HUES6 (cell line): ENCODE results near the gene CUX1.
A peak's percentile ranks its signal among the peaks of the same experiment; 100 is the strongest.

Source experiments
- H3K27ac ChIP-seq: 2 replicates; pipeline ENCODE4 v1.7.0; 2013; ENCODE audit warnings: low read depth, mild to moderate bottlenecking, low read length, inconsistent platforms
- H3K27me3 ChIP-seq: 2 replicates; pipeline ENCODE4 v1.6.1; 2013; ENCODE audit warnings: low read length; ENCODE audit not compliant: control insufficient read depth, insufficient read depth
- H3K36me3 ChIP-seq: 2 replicates; pipeline ENCODE4 v1.6.1; 2013; ENCODE audit warnings: low read length; ENCODE audit not compliant: control insufficient read depth, insufficient read depth
- H3K4me1 ChIP-seq: 2 replicates; pipeline ENCODE4 v1.6.1; 2013; ENCODE audit warnings: low read length; ENCODE audit not compliant: control insufficient read depth, insufficient read depth
- H3K4me3 ChIP-seq: 2 replicates; pipeline ENCODE4 v1.5.1; 2013; ENCODE audit warnings: low read depth, low read length
- H3K9ac ChIP-seq: one replicate; pipeline ENCODE4 v1.6.1; 2013; ENCODE audit warnings: mild to moderate bottlenecking, low read length
- H3K9me3 ChIP-seq: 2 replicates; pipeline ENCODE4 v1.6.1; 2013; ENCODE audit warnings: low read depth, low read length; ENCODE audit not compliant: control insufficient read depth, insufficient read depth

Gene CUX1

GRCh38 chr7:102201576-102201975 lies 384.1 kb downstream of the CUX1 start:
- H3K4me3 ChIP-seq: no peak overlapping the region
- peaks cover 97% of the 10 kb centered on the region for H3K36me3 ChIP-seq
- no peaks in the 10 kb centered on the region for H3K27me3 ChIP-seq
- H3K9ac ChIP-seq: no peak overlapping the region
- no peaks in the 10 kb centered on the region for H3K9me3 ChIP-seq
- no peaks in the 10 kb centered on the region for H3K4me1 ChIP-seq
- H3K27ac ChIP-seq: no peak overlapping the region

- Histone ChIP-seq H3K9ac (no peak overlapping the region), H3K27me3 (no peaks in the 10 kb centered on the region), H3K4me1 (no peaks in the 10 kb centered on the region), H3K36me3 (peaks cover 97% of the 10 kb centered on the region), H3K9me3 (no peaks in the 10 kb centered on the region), H3K27ac (no peak overlapping the region), H3K4me3 (no peak overlapping the region)
These were observed 385.1 kb downstream of the CUX1 start for GRCh38 chr7:102202556-102202955.

GRCh38 chr7:102203218-102203617 lies 385.8 kb downstream of the CUX1 start:
- Histone ChIP-seq H3K4me3 (no peak overlapping the region), H3K27me3 (no peaks in the 10 kb centered on the region), H3K4me1 (no peaks in the 10 kb centered on the region), H3K36me3 (peaks cover 97% of the 10 kb centered on the region), H3K9ac (no peak overlapping the region), H3K27ac (no peak overlapping the region), H3K9me3 (no peaks in the 10 kb centered on the region)

- Histone ChIP-seq H3K9ac (peak overlapping the region; percentile 12), H3K27me3 (no peaks in the 10 kb centered on the region), H3K9me3 (no peaks in the 10 kb centered on the region), H3K36me3 (peaks cover 94% of the 10 kb centered on the region), H3K4me3 (no peak overlapping the region), H3K27ac (no peak overlapping the region), H3K4me1 (no peaks in the 10 kb centered on the region)
These were observed 386.8 kb downstream of the CUX1 start for GRCh38 chr7:102204212-102204611.

GRCh38 chr7:102205915-102206314 lies 388.5 kb downstream of the CUX1 start:
- Histone ChIP-seq H3K27me3 (no peaks in the 10 kb centered on the region), H3K27ac (no peak overlapping the region), H3K9me3 (no peaks in the 10 kb centered on the region), H3K36me3 (peaks cover 90% of the 10 kb centered on the region), H3K4me1 (no peaks in the 10 kb centered on the region), H3K4me3 (no peak overlapping the region), H3K9ac (no peak overlapping the region)

GRCh38 chr7:102208826-102209225 lies 391.4 kb downstream of the CUX1 start:
- H3K36me3 ChIP-seq: peaks cover 79% of the 10 kb centered on the region
- no peak overlapping the region for H3K9ac ChIP-seq
- H3K4me3 ChIP-seq: no peak overlapping the region
- no peaks in the 10 kb centered on the region for H3K4me1 ChIP-seq
- no peak overlapping the region for H3K27ac ChIP-seq
- no peaks in the 10 kb centered on the region for H3K27me3 ChIP-seq
- H3K9me3 ChIP-seq: no peaks in the 10 kb centered on the region

DNA sequence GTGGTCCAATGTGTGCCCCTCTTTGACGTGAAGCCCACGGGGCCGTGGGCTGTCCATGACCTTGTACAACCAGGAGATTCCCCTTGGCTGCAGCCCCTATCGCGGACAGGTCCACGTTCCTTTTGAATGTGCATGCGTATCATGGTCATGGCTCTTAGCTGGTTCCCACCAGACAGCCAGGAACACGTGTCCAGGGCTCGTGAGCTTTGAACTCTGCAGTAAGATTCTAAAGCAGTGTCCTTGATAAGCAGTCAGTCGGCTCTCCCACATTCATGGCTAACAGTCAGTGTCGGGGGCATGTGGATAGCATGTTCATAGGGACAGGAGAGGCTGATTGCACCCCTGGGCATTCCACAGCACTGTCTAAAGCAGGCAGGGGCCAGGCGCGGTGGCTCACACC lies 393.4 kb downstream of the CUX1 start:
- H3K9ac ChIP-seq: no peak overlapping the region

GRCh38 chr7:102211590-102212550 lies 394.4 kb downstream of the CUX1 start:
- H3K9ac ChIP-seq: no peak overlapping the region
- no peak overlapping the region for H3K4me3 ChIP-seq
- H3K36me3 ChIP-seq: peaks cover 69% of the 10 kb centered on the region
- no peaks in the 10 kb centered on the region for H3K27me3 ChIP-seq
- H3K9me3 ChIP-seq: no peaks in the 10 kb centered on the region
- no peaks in the 10 kb centered on the region for H3K4me1 ChIP-seq
- no peak overlapping the region for H3K27ac ChIP-seq

More for the DNA sequence above, 393.4 kb downstream of the CUX1 start:
- H3K36me3 ChIP-seq: peaks cover 71% of the 10 kb centered on the region
- H3K27ac ChIP-seq: no peak overlapping the region
- H3K27me3 ChIP-seq: no peaks in the 10 kb centered on the region
- no peaks in the 10 kb centered on the region for H3K9me3 ChIP-seq
- H3K4me3 ChIP-seq: no peak overlapping the region
- no peaks in the 10 kb centered on the region for H3K4me1 ChIP-seq

DNA sequence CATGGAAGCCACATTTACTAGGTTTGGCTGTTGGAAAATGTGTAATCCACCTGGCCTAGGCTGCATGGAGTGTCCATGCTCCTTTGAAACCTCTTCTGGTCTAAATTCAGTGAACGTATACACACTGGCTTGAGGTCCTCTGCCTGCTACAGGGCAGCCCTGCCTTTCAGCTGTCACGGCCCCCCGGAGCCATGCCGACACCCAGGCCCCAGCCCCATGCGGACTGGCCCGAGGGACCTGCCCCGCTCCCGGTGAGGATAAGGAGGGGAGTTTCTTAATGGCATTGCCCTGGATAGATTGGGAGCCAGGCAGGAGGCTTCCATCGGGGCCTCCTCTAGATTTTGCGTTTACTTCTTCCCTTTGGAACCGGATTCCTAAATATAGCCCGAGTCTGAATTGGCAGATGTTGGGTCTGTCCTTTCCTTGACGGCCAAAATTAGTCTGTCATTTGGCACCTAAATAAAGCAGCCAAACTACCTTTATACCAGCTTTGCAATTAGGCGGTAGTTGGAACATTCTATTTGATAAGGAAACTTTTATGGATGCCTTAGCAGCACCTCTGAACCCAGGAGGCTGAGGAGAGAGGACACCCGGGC lies 397.1 kb downstream of the CUX1 start:
- Histone ChIP-seq H3K9me3 (no peaks in the 10 kb centered on the region), H3K36me3 (peaks cover 56% of the 10 kb centered on the region), H3K4me3 (no peak overlapping the region), H3K27me3 (no peaks in the 10 kb centered on the region), H3K9ac (no peak overlapping the region), H3K4me1 (no peaks in the 10 kb centered on the region), H3K27ac (no peak overlapping the region)

- Histone ChIP-seq H3K9me3 (no peaks in the 10 kb centered on the region), H3K27ac (no peak overlapping the region), H3K4me1 (no peaks in the 10 kb centered on the region), H3K4me3 (no peak overlapping the region), H3K36me3 (peaks cover 53% of the 10 kb centered on the region), H3K27me3 (no peaks in the 10 kb centered on the region), H3K9ac (no peak overlapping the region)
These were observed 397.8 kb downstream of the CUX1 start for GRCh38 chr7:102215256-102215655.

DNA sequence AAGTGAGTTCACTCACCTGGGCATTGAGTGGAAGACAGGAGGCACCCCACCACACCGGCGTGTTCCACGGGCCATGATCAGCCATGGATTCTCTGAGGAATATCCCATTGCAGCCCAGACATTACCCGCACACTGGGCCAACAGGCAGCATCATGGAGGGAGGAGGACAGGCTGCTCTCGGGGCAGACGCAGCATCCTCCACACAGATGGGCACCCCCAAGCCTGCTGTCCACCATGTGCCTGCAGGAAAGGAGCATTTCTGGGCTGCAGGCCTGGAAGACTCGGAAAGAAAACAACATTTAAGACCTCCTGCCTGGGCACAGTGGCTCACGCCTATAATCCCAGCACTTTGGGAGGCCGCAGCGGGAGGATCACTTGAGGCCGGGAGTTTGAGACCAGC lies 398.3 kb downstream of the CUX1 start:
- Histone ChIP-seq H3K36me3 (peaks cover 49% of the 10 kb centered on the region), H3K4me3 (no peak overlapping the region), H3K27me3 (no peaks in the 10 kb centered on the region), H3K27ac (no peak overlapping the region), H3K9ac (no peak overlapping the region), H3K9me3 (no peaks in the 10 kb centered on the region), H3K4me1 (no peaks in the 10 kb centered on the region)
